ENCODE data around the gene CR2.
"Not testable (repeated sequence)": the region's sequence is repeated elsewhere in the genome, so short reads cannot be mapped to it uniquely, and the experiment has no call there.

Gene CR2

DNA sequence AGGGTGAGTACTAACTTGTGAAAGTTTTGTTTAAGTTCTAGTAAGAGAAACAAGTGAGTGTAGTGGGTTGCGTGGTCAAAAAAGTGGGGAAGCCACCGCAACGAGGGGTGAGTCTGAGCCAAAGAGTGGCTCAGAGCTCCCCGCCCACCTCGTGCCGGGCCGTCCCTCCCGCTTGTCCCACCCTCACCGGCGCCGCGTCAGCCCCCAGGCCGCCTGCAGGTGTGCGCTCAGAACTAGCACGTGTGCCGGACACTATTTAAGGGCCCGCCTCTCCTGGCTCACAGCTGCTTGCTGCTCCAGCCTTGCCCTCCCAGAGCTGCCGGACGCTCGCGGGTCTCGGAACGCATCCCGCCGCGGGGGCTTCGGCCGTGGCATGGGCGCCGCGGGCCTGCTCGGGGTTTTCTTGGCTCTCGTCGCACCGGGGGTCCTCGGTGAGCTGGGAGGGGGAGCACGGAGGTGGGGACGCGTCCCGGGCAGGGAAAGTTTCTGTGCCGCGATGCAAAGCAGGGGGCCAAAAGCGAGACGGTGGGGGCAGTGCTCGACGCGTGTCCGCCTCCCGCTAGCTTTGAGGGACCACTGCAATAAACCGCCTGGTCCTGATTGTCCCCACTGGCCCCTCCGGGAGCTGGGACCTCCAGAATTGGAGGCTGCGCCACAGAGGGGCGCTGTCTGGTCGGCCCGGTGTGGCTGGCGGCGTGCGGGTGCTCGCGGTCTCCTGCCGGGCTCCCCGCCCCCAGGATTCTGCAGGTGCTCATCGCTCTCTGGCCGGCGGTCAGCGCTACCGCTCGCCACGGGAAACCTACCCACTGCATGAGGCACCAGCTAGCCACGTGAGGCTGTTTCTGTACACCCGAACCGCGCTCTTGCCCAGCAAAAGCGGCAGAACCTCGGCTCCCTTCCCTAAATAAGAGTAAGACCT is at the start of gene CR2:
Gene CR2, plus strand, starts transcription at position 283 of the 919 bp plus-strand sequence. Its CDS starts 91 bp downstream, at position 374.
- DNase-seq (ENCODE audit: low read depth): peak; percentile 39

DNA sequence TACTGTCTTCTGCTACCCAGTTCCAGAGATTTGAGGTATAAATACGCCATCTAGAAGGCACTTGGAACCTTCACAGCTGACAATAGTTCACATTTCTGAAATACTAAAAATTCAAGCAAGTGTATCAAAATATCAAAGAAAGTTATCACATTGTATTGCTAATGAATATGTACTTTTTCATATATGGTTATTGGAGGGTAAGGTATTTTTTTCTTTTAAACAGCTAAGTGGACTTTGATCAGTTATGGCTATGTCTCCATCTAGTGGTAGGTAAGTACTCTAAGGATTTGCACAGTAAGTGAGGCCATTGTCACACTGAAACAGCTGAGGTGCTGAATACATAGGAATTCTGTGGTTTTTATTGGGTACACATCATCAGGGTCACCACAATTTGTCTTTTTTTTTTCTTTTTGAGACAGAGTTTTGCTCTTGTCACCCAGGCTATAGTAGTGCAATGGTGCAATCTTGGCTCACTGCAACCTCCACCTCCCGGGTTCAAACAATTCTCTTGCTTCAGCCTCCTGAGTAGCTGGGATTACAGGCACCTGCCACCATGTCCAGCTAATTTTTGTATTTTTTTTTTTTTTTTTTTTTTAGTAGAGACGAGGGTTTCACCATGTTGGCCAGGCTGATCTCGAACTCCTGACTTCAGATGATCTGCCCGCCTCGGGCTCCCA is 49.1 kb upstream of the CR2 start:
- no peak for DNase-seq (ENCODE audit: low read depth)

DNA sequence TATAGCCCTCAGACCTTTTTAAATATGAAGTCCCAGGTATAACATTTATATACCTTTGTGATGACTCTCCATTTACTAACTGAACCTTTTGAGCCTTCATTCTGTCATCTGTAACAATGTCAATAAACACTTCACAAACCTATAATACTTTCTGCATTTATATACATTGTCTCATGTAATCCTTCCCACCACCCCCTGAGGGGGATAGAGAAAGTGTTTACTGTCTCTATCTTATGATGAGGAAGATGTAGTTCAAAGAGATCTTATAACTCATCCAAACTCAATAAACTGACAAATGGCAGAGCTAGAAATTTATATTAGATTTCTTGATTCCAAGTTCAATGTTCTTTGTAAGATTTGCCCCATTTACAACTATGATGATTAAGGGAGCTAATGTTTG is 48.3 kb upstream of the CR2 start:
- no peak for DNase-seq (ENCODE audit: low read depth)

DNA sequence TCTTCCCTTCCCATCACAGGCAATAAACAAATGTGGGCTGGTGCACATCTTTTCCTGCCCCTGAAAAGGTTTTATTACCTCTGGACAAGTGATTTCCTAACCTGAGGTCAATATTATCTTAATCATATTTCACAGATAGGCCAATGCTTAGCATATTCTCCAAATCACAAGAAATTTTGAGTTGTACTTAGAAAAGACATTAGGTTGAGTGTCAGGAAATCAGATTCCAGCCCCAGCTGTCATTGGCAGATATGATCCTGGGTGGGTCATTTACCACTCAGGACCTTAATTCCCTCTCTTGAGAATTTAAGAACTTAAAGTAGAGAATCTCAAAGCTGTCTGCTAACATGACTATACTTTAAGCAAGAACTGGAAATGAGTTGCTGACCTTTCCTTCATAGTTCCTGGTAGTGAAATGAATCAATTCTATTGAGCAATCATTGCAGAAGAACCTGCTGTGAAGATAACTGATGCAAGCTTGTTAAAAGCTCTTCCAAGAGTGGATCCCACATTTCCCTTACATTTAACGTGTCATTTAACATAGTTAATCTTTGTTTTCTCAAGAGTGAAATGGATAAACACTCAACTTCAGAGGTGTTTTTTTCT is 46.4 kb upstream of the CR2 start:
- DNase-seq (ENCODE audit: low read depth): no peak

DNA sequence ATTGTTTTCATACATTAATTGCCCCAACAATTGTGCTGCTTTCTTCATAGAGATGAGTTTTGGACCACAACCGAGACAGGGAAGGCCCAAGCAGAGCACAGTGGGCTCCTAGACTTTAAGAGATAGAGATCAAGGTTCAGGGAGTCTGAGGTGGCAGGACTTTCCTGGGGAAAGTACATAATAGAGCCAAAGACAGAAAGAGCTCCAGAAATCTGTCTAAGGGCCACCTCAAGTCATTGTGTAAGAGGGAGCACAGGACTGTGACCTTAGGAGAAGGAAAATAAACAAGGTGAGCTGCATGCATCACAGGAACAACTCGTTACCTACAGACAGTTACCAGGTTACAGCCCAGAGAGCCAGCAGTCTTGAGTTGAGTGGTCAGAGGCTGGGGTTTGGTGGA is 41.3 kb upstream of the CR2 start:
- DNase-seq (ENCODE audit: low read depth): no peak

DNA sequence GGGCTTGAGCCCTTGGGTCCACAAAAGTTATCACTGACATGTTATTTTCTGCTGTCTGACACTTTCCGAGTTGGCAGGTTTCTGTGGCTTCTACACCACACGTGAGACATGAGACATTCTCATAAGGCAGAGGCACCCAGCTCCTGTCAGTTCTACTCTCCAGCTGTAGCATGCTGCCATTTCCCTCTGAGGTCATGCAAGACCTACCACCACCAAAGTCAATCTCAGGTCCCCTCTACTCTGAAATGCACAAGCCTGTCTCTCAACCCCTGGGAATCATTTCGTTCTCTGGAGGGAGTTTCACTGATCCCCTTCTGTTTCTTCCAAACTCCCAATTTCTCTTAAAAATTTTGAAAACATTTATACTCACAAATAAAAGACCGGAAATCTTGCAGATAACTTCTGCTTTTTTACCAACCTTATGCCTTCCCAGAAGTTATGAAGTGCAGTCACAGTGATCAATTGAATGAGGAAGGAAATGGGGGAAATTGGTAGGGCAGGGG is 39.5 kb upstream of the CR2 start:
- no peak for DNase-seq (ENCODE audit: low read depth)

DNA sequence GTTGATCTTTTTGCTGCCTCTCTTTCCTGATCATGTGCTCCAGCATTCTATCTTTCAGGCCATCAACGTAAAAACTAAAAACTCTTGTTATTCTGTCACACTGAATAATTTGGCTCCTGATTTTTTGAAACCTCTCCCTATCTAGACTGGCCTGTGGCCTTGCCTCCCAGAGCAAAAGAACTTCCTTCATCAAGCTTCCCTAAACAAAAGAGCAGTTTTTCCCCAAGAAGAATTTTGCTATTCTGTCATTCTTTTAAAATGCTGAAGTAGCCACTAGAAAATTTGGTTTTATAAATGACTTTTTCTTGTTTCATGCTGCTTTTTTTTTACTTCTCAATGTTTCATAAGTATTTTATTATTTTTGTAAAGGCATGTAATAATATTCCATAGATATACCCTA is 37.1 kb upstream of the CR2 start:
- DNase-seq (ENCODE audit: low read depth): no peak

DNA sequence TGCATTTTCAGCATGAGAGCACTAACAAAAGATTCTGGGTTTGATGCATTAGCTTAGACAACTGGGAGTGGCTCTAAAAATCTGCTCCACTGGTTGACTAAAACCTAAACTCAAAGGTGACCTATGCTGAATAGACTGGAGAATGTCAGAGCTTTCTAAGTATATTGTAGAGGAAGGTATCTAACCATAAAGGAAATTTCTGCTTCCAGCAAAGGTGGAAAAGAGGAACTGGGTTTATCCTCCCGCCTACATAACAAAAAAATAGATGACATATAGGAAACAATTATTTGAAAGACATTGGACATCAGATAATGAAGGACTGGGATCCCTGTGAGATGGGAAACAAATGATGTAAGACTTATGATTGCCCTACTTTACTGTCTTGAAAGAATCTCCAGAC is 35.8 kb upstream of the CR2 start:
- DNase-seq (ENCODE audit: low read depth): no peak

DNA sequence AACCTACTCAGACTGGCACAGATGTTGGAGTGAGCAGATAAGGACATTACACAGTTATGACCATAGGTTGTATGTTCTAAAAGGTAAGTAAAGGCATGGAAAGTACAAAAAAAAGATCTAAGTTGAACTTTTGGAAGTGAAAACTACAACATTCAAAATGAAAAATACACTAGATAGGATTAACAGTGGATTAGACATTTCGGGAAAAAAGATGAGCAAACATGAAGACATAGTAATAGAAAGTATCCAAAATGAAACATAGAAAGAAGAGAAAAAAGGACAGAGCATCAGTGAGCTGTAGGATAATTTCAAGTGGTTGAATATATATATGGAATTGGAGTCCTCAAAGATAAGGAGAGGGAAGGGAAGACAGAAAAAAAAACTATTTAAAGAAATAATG is 34.0 kb upstream of the CR2 start:
- DNase-seq (ENCODE audit: low read depth): no peak

DNA sequence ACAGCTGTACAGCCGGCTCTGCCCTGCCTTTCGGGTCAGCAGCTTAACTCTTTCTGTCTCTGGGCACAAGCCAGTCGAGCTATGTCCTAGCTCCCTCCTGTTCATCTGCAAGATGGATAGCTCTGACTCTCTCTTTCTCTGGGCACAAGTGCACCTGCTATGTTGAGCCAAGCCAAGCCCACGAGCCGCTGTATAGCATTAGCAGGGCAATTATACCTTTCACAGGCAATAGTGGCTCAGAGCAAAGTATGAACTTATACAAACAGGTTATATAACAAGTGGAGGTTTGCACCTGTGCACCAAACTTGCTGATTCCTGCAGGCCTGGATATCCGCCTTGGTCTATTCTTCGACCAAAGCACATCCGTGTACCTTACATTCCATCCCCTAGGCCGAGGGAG is 33.0 kb upstream of the CR2 start:
- DNase-seq (ENCODE audit: low read depth): no peak

DNA sequence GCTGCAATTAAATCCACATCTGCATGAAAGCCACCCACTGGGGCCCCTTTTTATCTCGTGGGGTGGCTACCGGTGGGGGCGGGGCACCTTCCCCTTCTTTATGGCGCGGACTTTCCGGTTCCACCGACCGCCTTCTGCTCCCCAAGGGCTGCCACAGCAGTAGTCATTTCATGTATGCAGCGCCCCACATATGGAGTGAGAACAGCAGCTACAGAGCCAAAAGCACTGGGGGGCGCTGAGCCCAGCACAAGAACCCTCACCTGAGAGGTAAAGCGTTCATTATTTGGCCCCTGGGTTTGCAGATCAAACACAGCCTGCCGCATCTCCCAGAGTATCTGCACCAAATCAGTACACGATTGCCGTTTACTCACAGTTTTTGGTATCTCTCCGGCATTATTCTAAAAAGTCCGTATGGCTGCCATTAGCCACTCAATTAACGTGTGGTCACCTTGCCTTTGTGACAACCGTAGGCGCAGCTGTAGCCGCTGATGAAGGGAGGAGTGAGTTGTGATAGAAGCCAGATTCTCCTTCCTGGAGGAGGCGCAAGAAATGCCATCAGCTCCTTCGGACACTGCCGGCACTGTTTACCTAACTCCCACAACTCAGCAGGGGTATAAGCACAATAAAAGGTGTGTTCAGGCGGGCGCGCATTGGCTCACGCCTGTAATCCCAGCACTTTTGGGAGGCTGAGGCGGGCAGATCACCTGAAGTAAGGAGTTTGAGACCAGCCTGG is 30.4 kb upstream of the CR2 start:
- DNase-seq (ENCODE audit: low read depth): no peak

DNA sequence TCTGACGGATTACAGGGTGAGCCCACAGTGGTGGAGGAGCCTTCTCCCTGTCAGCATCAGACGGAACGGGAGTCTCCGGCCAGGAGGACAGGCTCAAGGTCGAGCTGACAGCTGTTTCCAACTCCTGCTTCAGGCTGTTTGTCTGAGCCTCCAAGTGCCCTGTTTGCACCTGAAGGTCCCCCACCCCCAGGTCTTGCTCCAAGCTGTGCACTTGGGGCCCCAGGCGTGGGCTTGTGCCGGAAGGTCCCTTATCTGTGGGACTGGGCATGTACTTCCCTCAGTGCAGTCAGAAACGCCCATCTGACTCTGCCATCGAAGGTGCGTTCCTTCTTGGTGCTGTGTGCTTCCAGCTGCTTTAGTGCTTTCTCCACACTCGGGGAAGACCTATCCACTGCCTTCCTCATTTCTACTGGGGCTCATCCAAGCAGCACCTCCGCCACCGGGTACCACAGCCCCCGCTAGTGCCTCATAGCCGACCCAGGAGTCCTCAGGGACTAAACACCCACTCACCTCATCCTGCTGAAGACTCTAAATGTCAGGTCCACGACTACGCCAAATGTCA is 29.5 kb upstream of the CR2 start:
- DNase-seq (ENCODE audit: low read depth): no peak

DNA sequence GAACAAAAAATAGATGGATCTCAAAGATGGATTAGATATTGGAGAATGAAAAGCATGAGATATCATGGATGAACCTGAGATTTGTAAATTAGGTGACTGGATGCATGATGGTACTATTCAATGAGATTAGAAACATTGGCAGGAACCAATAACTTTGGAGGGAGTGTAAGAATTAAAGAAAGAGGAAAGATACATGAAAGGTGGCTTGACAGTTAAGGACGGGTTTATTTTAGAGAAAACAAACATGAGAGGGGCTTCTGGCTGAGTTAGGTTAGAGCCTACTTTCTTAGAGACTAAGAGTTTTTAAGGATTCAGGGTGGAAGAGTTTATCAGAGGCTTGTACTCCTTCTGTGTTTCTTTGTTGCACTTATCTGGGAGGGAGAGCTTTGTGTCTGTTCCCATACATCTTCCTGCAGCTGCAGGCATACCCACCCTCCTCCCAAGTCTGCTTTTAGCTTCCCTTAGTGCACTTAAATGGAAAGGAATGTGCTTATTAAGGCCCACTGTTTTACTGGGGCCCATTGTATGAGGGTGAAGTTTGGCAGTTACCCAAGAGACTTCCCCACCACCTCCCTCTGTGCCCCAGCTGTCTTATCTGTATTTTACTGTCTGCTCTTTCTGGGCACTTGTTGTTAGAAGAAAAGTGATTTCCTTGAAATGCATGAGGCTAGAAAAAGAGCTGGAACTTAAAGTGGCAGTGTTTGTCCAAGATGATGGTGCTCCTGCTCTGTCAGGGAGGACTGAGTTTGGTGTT is 26.1 kb upstream of the CR2 start:
- no peak for DNase-seq (ENCODE audit: low read depth)

DNA sequence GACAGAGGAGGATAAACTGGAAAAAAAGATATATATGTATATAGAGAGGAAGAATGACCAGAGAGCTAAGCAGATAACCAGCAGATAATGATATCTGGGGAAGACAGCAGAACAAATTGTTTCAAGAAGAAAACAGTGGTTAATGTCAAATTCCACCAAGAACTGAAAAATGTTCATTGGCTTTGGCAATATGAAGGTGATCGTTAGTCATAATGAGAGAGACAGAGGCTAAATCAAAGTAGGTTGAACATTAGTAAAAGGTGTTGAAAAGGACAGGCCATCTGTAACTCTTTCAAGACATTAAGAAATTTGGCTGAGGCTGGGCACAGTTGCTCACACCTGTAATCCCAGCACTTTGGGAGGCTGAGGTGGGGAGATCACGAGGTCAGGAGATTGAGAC is 25.3 kb upstream of the CR2 start:
- DNase-seq (ENCODE audit: low read depth): no peak

DNA sequence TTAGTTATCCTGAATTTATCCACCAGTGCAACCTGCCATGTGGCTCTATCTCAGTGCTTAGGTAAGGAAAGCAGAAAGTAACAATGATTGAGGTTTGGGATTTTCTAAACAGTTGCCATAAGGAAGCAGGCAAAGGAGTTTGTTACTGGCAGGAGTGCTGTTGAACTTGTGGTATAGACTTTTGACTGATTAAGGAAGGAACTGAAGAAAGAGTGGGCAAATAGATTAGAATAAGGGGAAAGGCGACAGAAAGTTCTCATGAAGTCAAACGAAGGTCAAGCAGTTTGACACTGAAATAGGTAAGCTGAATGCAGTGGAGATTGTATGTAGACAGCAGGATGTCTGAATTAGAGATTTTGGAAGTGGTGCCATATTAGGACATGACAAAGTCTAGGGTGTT is 24.2 kb upstream of the CR2 start:
- no peak for DNase-seq (ENCODE audit: low read depth)

DNA sequence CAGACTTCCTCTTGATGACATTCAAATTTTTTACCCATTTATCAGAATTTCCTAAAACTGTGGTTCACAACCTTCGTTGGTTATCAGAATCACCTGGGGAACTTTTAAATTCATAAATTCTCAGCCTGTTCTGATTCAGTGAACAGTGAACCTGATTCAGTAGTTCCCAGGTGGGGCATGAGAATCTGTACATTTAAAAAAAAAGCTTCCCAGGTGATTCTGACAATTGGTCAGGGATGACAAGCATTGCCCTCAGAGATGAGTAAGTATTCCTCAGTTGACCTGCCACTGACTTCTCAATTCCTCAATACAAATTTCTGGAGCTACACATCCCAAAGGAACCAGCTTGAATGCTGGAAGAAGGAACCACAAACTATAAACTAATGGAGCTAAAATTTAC is 23.5 kb upstream of the CR2 start:
- no peak for DNase-seq (ENCODE audit: low read depth)

DNA sequence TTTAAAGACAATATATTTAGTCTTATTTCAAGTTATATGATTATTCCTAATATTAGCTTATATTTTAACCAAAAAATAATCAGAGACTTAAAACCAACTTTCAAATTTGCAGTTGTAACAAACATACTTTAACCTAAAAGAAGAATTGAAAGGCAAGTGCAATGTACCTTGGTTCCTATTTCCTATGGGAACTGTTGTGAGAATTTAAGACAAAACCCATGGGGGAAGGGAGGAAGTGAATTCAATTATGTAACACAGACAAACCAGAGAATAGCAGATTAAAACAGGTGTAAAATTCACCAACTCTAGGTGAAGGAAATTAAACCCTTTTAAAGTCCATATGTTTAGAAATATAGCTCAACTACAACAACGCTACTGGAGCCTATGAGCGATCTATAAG is 22.6 kb upstream of the CR2 start:
- DNase-seq (ENCODE audit: low read depth): no peak

DNA sequence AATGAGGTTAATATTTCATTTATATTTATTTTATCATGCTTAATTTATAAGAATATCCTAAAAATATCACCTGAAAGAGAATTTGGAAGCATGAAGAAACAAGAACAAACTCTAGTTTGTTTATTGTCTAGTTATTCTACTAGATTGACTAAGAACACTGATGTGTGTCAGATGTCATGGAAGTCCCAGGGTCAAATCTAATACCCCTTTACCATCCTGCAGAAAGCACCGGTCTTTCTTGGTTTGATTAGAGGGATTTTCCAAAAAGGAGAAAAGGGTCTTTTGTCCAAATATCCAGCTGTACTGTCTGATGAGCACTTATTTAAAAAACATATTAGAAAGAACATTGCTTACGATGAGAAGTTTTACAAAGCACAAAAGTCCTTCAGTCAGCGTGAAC is 20.7 kb upstream of the CR2 start:
- DNase-seq (ENCODE audit: low read depth): no peak

DNA sequence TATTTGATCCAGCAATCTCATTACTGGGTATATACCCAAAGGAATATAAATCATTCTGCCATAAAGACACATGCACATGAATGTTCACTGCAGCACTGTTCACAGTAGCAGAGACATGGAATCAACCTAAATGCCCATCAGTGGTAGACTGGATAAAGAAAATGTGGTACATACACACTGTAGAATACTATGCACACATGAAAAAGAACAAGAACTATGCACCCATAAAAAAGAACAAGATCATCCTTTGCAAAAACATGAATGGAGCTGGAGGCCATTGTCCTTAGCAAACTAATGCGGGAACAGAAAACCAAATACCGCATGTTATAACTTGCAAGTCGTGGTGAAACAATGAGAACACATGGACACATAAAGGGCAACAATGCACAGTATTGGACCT is 17.4 kb upstream of the CR2 start:
- not testable (repeated sequence) for DNase-seq (ENCODE audit: low read depth)

DNA sequence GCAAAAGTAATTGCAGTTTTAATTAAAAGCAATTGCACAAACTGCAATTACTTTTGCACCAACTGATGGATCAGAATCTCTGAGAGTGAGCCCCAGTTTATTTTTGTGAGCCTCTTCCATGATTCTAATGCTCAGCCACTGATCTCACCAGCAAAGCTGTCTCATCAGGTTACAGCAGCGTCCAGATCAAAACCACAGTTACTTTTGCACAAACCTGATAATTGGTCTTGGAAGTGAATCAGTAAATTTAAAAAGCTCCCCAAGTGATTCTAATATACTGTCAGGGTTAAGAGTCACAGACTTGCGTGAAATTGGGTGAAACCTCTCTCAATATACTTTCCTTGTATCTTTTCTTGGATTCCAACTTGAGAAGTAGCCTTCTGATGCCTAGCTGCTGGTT is 13.5 kb upstream of the CR2 start:
- no peak for DNase-seq (ENCODE audit: low read depth)

DNA sequence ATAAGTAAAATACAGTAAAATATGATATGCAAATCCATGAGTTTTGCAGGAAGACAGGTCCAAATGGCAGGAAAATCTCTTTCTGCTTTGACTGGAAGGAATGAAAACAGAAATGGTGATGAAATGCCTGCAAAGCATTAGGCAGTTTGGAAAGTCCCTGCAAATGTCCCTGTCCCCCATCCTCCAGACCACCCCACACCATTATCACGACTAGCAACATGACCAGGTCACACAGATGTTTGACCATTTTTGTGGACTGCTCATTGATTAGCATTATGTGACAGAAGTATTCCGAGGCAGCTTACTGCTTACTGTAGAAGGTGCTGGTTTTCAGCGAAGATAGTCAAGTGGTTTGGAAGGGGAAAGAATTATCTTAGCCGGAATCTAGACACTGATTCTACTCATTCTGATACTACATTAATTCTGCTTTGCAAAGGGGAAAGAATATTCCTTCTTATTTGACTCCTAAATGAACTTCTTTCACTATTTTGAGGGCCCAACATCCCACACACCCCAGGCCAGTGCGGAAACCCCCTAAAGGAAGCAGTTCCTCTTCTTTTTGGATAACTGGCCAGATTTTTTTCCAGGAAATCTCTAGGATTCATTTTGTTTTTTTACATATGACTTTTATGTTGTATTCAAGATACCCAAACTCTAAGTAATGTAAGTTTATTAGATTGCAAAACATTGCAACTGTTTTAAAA is 9.5 kb upstream of the CR2 start:
- DNase-seq (ENCODE audit: low read depth): no peak

Data from activated gamma-delta T cell treated with anti-CD3 and anti-CD28 coated beads, Interleukin-2, amount 50 U/mL, for 16 hours (primary cell).